H9 (cell line): ENCODE results near the gene IMMP2L. TPM values are rescaled to one million over a fixed set of nuclear protein-coding genes. Genes with fewer than 3 reads are reported as not detected.

Experiments used
- DNase-seq: peaks from one replicate; pipeline ENCODE4 v3.0.0-alpha.2; 2017
- H2AFZ ChIP-seq: one replicate; pipeline ENCODE4 v1.6.1; 2013; ENCODE audit warnings: mild to moderate bottlenecking, low read length, control low read depth, moderate library complexity
- H2AK5ac ChIP-seq: 2 replicates; pipeline ENCODE4 v1.6.1; 2013; ENCODE audit warnings: low read length, control low read depth, mixed read lengths; ENCODE audit not compliant: insufficient read length
- H2BK120ac ChIP-seq: one replicate; pipeline ENCODE4 v1.6.1; 2013; ENCODE audit warnings: low read depth, mild to moderate bottlenecking, low read length, control low read depth, inconsistent platforms; ENCODE audit not compliant: poor library complexity, severe bottlenecking
- H2BK12ac ChIP-seq: 2 replicates; pipeline ENCODE4 v1.6.1; 2013; ENCODE audit warnings: low read length, control low read depth, mixed read lengths, low read depth; ENCODE audit not compliant: insufficient read length
- H2BK15ac ChIP-seq: 2 replicates; pipeline ENCODE4 v1.6.1; 2013; ENCODE audit warnings: low read depth, low read length, control low read depth
- H2BK20ac ChIP-seq: one replicate; pipeline ENCODE4 v1.6.1; 2013; ENCODE audit warnings: low read depth, mild to moderate bottlenecking, low read length, control low read depth, inconsistent platforms; ENCODE audit not compliant: poor library complexity, severe bottlenecking
- H2BK5ac ChIP-seq: 2 replicates; pipeline ENCODE4 v1.6.1; 2013; ENCODE audit warnings: low read length, control low read depth, mixed read lengths; ENCODE audit not compliant: insufficient read length
- H3K14ac ChIP-seq: 2 replicates; pipeline ENCODE4 v1.6.1; 2013; ENCODE audit warnings: low read length, control low read depth; ENCODE audit not compliant: insufficient read depth
- H3K18ac ChIP-seq: 2 replicates; pipeline ENCODE4 v1.6.1; 2013; ENCODE audit warnings: low read depth, mild to moderate bottlenecking, mixed read lengths, low read length, control low read depth; ENCODE audit not compliant: insufficient read length
- H3K23ac ChIP-seq: 2 replicates; pipeline ENCODE4 v1.6.1; 2013; ENCODE audit warnings: low read length, control low read depth, mixed read lengths, low read depth; ENCODE audit not compliant: insufficient read length
- H3K23me2 ChIP-seq: 2 replicates; pipeline ENCODE4 v1.6.1; 2013; ENCODE audit warnings: low read depth, mild to moderate bottlenecking, mixed read lengths, low read length, control low read depth; ENCODE audit not compliant: insufficient read length, poor library complexity, severe bottlenecking
- H3K27ac ChIP-seq: 2 replicates; pipeline ENCODE4 v1.5.1; 2013; ENCODE audit warnings: low read length, control low read depth, mixed read lengths, low read depth; ENCODE audit not compliant: insufficient read length
- H3K27me3 ChIP-seq: 2 replicates; pipeline ENCODE4 v1.6.1; 2013; ENCODE audit warnings: low read length, control low read depth, inconsistent platforms; ENCODE audit not compliant: insufficient read depth
- H3K4ac ChIP-seq: 2 replicates; pipeline ENCODE4 v1.6.1; 2013; ENCODE audit warnings: low read depth, mild to moderate bottlenecking, control low read depth, inconsistent platforms, low read length, moderate library complexity
- H3K4me1 ChIP-seq: 2 replicates; pipeline ENCODE4 v1.6.1; 2013; ENCODE audit warnings: low read length, control low read depth, inconsistent platforms; ENCODE audit not compliant: insufficient read depth
- H3K4me2 ChIP-seq: 2 replicates; pipeline ENCODE4 v1.6.1; 2013; ENCODE audit warnings: low read length, control low read depth, mixed read lengths; ENCODE audit not compliant: insufficient read length, insufficient read depth
- H3K56ac ChIP-seq: 2 replicates; pipeline ENCODE4 v1.6.1; 2013; ENCODE audit warnings: low read depth, mild to moderate bottlenecking, mixed read lengths, low read length, control low read depth; ENCODE audit not compliant: insufficient read length
- H3K79me1 ChIP-seq: 2 replicates; pipeline ENCODE4 v1.6.1; 2013; ENCODE audit warnings: low read depth, mild to moderate bottlenecking, moderate library complexity, low read length, control low read depth, inconsistent platforms; ENCODE audit not compliant: insufficient read depth, poor library complexity, severe bottlenecking
- H3K79me2 ChIP-seq: 2 replicates; pipeline ENCODE4 v1.6.1; 2013; ENCODE audit warnings: low read length, control low read depth, inconsistent platforms; ENCODE audit not compliant: insufficient read depth
- H3K9ac ChIP-seq: 2 replicates; pipeline ENCODE4 v1.6.1; 2013; ENCODE audit warnings: low read length, control low read depth, mixed read lengths; ENCODE audit not compliant: insufficient read length; ENCODE audit errors: extremely low read depth
- H3K9me3 ChIP-seq: one replicate; pipeline ENCODE4 v1.6.1; 2013; ENCODE audit warnings: low read depth, low read length, inconsistent platforms; ENCODE audit not compliant: control insufficient read depth
- H3T11ph ChIP-seq: one replicate; pipeline ENCODE4 v1.6.1; 2013; ENCODE audit warnings: mild to moderate bottlenecking, low read length, control low read depth, inconsistent platforms
- H4K20me1 ChIP-seq: one replicate; pipeline ENCODE4 v1.6.1; 2013; ENCODE audit not compliant: control insufficient read depth, insufficient read length, insufficient read depth
- H4K5ac ChIP-seq: 2 replicates; pipeline ENCODE4 v1.6.1; 2013; ENCODE audit warnings: low read depth, mild to moderate bottlenecking, mixed read lengths, low read length, control low read depth; ENCODE audit not compliant: insufficient read length
- H4K8ac ChIP-seq: replicated peaks from 2 replicates; pipeline ENCODE4 v1.6.1; 2013; ENCODE audit warnings: low read length, control low read depth, mixed read lengths, low read depth; ENCODE audit not compliant: insufficient read length
- H4K91ac ChIP-seq: 2 replicates; pipeline ENCODE4 v1.6.1; 2013; ENCODE audit warnings: low read depth, mild to moderate bottlenecking, moderate library complexity, mixed read lengths, low read length, control low read depth; ENCODE audit not compliant: insufficient read length
- H3K27ac Mint-ChIP-seq, 3 experiments: 2 replicates in 2 of 3; 3 replicates in 1 of 3; pipeline ENCODE4 v1.8.0; 2020 to 2021; ENCODE audit warnings: mixed read lengths in 3 of 3, mild to moderate bottlenecking in 1 of 3, moderate library complexity in 1 of 3
- H3K27me3 Mint-ChIP-seq: 2 replicates; pipeline ENCODE4 v1.8.0; 2021; ENCODE audit warnings: low read depth, mild to moderate bottlenecking, moderate library complexity, mixed read lengths
- H3K36me3 Mint-ChIP-seq, 3 experiments: 2 replicates in 2 of 3; 3 replicates in 1 of 3; pipeline ENCODE4 v1.8.0; 2020 to 2021; ENCODE audit warnings: low read depth in 3 of 3, mixed read lengths in 3 of 3; ENCODE audit not compliant: insufficient read depth in 1 of 3
- H3K4me1 Mint-ChIP-seq, 2 experiments: 2 replicates each; pipeline ENCODE4 v1.8.0; 2020; ENCODE audit warnings: mixed read lengths in 2 of 2
- H3K4me3 Mint-ChIP-seq, 2 experiments: 2 replicates in 1 of 2; 3 replicates in 1 of 2; pipeline ENCODE4 v1.8.0; 2020 to 2021; ENCODE audit warnings: mild to moderate bottlenecking in 2 of 2, mixed read lengths in 2 of 2, moderate library complexity in 1 of 2
- H3K9me3 Mint-ChIP-seq, 2 experiments: 2 replicates in 1 of 2; 3 replicates in 1 of 2; pipeline ENCODE4 v1.8.0; 2020; ENCODE audit warnings: mild to moderate bottlenecking in 2 of 2, mixed read lengths in 2 of 2, moderate library complexity in 1 of 2
- CTCF ChIP-seq: fragments of 200-600 bp; sonication (generic); conservative IDR thresholded peaks from 3 replicates; pipeline ENCODE4 v1.8.0; 2021; ENCODE audit warnings: antibody characterized with exemption, mild to moderate bottlenecking
- total RNA-seq: library from RNA; stranded (reverse); gene quantifications from 2 replicates; pipeline ENCODE4 v1.2.1, GENCODE V29; 2021

The IMMP2L gene
- total RNA-seq, 1 experiment from 2014 or later: 14.7 TPM

GRCh38 chr7:111146136-111146535 lies 416.2 kb downstream of the IMMP2L start:
- Histone ChIP-seq H2BK12ac (no peak overlapping the region), H3K4ac (no peak overlapping the region), H4K20me1 (no peaks in the 10 kb centered on the region), H2BK20ac (no peak overlapping the region), H2BK15ac (no peak overlapping the region), H4K5ac (no peak overlapping the region), H3K23ac (no peak overlapping the region), H3K79me2 (no peaks in the 10 kb centered on the region), H2BK120ac (no peak overlapping the region), H3K9ac (no peak overlapping the region), H3K9me3 (no peaks in the 10 kb centered on the region), H2BK5ac (no peak overlapping the region), H3K23me2 (no peaks in the 10 kb centered on the region), H3T11ph (no peak overlapping the region), H4K91ac (no peak overlapping the region), H3K14ac (no peak overlapping the region), H2AK5ac (no peak overlapping the region), H3K4me2 (no peak overlapping the region), H3K27ac (no peak overlapping the region), H2AFZ (no peak overlapping the region), H3K27me3 (no peaks in the 10 kb centered on the region), H3K18ac (no peak overlapping the region), H3K79me1 (no peaks in the 10 kb centered on the region), H4K8ac (no peak overlapping the region), H3K4me1 (no peaks in the 10 kb centered on the region), H3K56ac (no peak overlapping the region)
- no peak for TF ChIP-seq CTCF
- Mint-ChIP-seq H3K36me3 (no peaks in the 10 kb centered on the region), H3K9me3 (no peaks in the 10 kb centered on the region), H3K27me3 (no peaks in the 10 kb centered on the region), H3K4me3 (no peak overlapping the region), H3K4me1 (peaks cover 0 to 2% of the 10 kb centered on the region in 2 experiments; a peak in 2 of 4 replicates), H3K27ac (no peak overlapping the region)
- no peak for DNase-seq
